Measurements from ENCODE around the gene SERPINB10. TPM values are rescaled to one million over a fixed set of nuclear protein-coding genes. Genes with fewer than 3 reads are reported as not detected.

Gene SERPINB10
- total and polyA plus RNA-seq, 2 donors (not counting 1 experiment from before 2014, with no cell fraction given), result not detected

DNA sequence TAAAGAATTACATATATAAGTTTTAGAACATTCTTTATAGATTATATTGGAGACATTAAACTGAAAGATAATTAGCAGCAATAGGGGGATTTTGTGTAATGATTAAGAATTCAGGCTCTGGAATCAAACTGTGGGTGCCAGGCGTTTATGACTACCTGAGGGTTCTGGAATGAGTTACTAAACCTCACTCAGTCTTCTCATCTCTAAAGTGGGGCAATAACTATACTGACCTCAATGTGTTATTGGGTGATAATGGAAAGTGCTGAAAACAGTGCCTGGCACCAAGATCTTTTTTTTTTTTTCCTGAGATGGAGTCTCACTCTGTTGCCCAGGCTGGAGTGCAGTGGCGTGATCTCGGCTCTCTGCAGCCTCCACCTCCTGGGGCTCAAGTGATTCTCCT lies 69.3 kb downstream of the SERPINB10 start:
- H3K27me3 Mint-ChIP-seq, result no peaks in the 10 kb centered on the region
- H3K4me3 Mint-ChIP-seq, result no peak overlapping the region
- CTCF ChIA-PET, result interaction anchor here (0.7 to 5.2 kb wide), 4 partner anchors 13 to 1922 kb away, joined by 3 to 44 read pairs (median 10); no protein-coding TSS in a partner anchor
- H3K36me3 ChIP-seq (replicated peaks in 1 of 2; ENCODE audit: control extremely low read depth in 1 of 2, control insufficient read depth in 1 of 2, extremely low read depth in 1 of 2, insufficient read depth in 2 of 2, low read length in 1 of 2), result peaks cover 0 to 18% of the 10 kb centered on the region in 2 experiments
- no peak overlapping the region for H3K27ac ChIP-seq (ENCODE audit: low read length in 2 of 2)
- no peak overlapping the region for H2AFZ ChIP-seq (ENCODE audit: insufficient read depth, low read depth, low read length, poor library complexity, severe bottlenecking)
- no peak for ATAC-seq (ENCODE audit: low read depth)
- H3K79me2 ChIP-seq (ENCODE audit: control insufficient read depth, insufficient read depth, low read length), result peaks cover 27% of the 10 kb centered on the region
- DNase-seq, result no peak
- intact Hi-C loops (cut with micrococcal nuclease), result loop anchor here (10.0 kb wide), 1 partner anchor 1472 kb away; no protein-coding TSS in a partner anchor
- H3K4me1 ChIP-seq (ENCODE audit: control insufficient read depth in 2 of 2, insufficient read depth in 2 of 2, low read length in 2 of 2), result peaks cover 20 to 28% of the 10 kb centered on the region in 2 donors
- TF ChIP-seq, protein P1, sequence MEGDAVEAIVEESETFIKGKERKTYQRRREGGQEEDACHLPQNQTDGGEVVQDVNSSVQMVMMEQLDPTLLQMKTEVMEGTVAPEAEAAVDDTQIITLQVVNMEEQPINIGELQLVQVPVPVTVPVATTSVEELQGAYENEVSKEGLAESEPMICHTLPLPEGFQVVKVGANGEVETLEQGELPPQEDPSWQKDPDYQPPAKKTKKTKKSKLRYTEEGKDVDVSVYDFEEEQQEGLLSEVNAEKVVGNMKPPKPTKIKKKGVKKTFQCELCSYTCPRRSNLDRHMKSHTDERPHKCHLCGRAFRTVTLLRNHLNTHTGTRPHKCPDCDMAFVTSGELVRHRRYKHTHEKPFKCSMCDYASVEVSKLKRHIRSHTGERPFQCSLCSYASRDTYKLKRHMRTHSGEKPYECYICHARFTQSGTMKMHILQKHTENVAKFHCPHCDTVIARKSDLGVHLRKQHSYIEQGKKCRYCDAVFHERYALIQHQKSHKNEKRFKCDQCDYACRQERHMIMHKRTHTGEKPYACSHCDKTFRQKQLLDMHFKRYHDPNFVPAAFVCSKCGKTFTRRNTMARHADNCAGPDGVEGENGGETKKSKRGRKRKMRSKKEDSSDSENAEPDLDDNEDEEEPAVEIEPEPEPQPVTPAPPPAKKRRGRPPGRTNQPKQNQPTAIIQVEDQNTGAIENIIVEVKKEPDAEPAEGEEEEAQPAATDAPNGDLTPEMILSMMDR (IDR thresholded peaks at IDR 0.05), result no peak
- no peak for TF ChIP-seq EZH2 (IDR thresholded peaks at IDR 0.05; ENCODE audit: borderline replicate concordance, insufficient read depth, low read depth, low read length, poor library complexity, severe bottlenecking)
- H4K20me1 ChIP-seq (ENCODE audit: control insufficient read depth, insufficient read depth, low read length, poor library complexity, severe bottlenecking), result no peaks in the 10 kb centered on the region
- H3K27me3 ChIP-seq (replicated peaks in 1 of 4; ENCODE audit: control extremely low read depth in 1 of 4, control insufficient read depth in 3 of 4, insufficient read depth in 4 of 4, low read length in 3 of 4), result no peaks in the 10 kb centered on the region
- H3K9ac ChIP-seq (ENCODE audit: low read length), result no peak overlapping the region
- H3K27ac Mint-ChIP-seq, result no peak overlapping the region
- WGBS (ENCODE audit: insufficient coverage), result 100% methylated on average over 2 of the region's 3 CpGs
- H3K4me2 ChIP-seq (replicated peaks; ENCODE audit: low read depth, low read length, poor library complexity, severe bottlenecking), result no peak overlapping the region
- no peaks in the 10 kb centered on the region for H3K9me3 ChIP-seq (ENCODE audit: control extremely low read depth in 1 of 3, control insufficient read depth in 2 of 3, insufficient read depth in 1 of 3, low read length in 2 of 3)
- peaks cover 50% of the 10 kb centered on the region for H3K4me1 Mint-ChIP-seq
- POLR2A ChIA-PET, result no interaction called here
- H3K4me3 ChIP-seq (ENCODE audit: control extremely low read depth in 1 of 5, extremely low read depth in 1 of 5, insufficient read depth in 1 of 5, low read depth in 2 of 5, low read length in 4 of 5), result no peak overlapping the region
- H3K9me3 Mint-ChIP-seq (ENCODE audit: insufficient read depth), result no peaks in the 10 kb centered on the region

GRCh38 chr18:63979409-63979920 lies 71.7 kb downstream of the SERPINB10 start:
- peak overlapping the region; percentile 12 for H2AFZ ChIP-seq (ENCODE audit: insufficient read depth, low read depth, low read length, poor library complexity, severe bottlenecking)

More at GRCh38 chr18:63979409-63979920, 71.7 kb downstream of the SERPINB10 start:
- intact Hi-C loops (cut with micrococcal nuclease), result loop anchor here (1.0 to 10.0 kb wide), 6 partner anchors 9 to 1475 kb away; partner anchors contain the start of gene SERPINB8
- H3K9me3 Mint-ChIP-seq (ENCODE audit: insufficient read depth), result no peaks in the 10 kb centered on the region
- H4K20me1 ChIP-seq (ENCODE audit: control insufficient read depth, insufficient read depth, low read length, poor library complexity, severe bottlenecking), result no peaks in the 10 kb centered on the region
- no peak overlapping the region for H3K4me3 ChIP-seq (ENCODE audit: control extremely low read depth in 1 of 5, extremely low read depth in 1 of 5, insufficient read depth in 1 of 5, low read depth in 2 of 5, low read length in 4 of 5)
- WGBS (ENCODE audit: insufficient coverage), result 28% methylated on average over 4 of the region's 6 CpGs
- ATAC-seq (ENCODE audit: low read depth), result peak; percentile 80
- no peak overlapping the region for H3K9ac ChIP-seq (ENCODE audit: low read length)
- H3K4me1 ChIP-seq (ENCODE audit: control insufficient read depth in 2 of 2, insufficient read depth in 2 of 2, low read length in 2 of 2), result peaks cover 15 to 21% of the 10 kb centered on the region in 2 donors
- no peak overlapping the region for H3K27ac ChIP-seq (ENCODE audit: low read length in 2 of 2)
- peaks cover 31% of the 10 kb centered on the region for H3K4me1 Mint-ChIP-seq
- H3K9me3 ChIP-seq (ENCODE audit: control extremely low read depth in 1 of 3, control insufficient read depth in 2 of 3, insufficient read depth in 1 of 3, low read length in 2 of 3), result no peaks in the 10 kb centered on the region
- CTCF ChIA-PET, result interaction anchor here (0.9 to 2.0 kb wide), 5 partner anchors 12 to 461 kb away, joined by 3 to 17 read pairs (median 4); no protein-coding TSS in a partner anchor
- peak; percentile 72 for DNase-seq
- H3K79me2 ChIP-seq (ENCODE audit: control insufficient read depth, insufficient read depth, low read length), result peaks cover 24% of the 10 kb centered on the region
- H3K27me3 Mint-ChIP-seq, result no peaks in the 10 kb centered on the region
- peaks cover 0 to 39% of the 10 kb centered on the region in 2 experiments for H3K36me3 ChIP-seq (replicated peaks in 1 of 2; ENCODE audit: control extremely low read depth in 1 of 2, control insufficient read depth in 1 of 2, extremely low read depth in 1 of 2, insufficient read depth in 2 of 2, low read length in 1 of 2)
- POLR2A ChIA-PET, result no interaction called here
- no peaks in the 10 kb centered on the region for H3K27me3 ChIP-seq (replicated peaks in 1 of 4; ENCODE audit: control extremely low read depth in 1 of 4, control insufficient read depth in 3 of 4, insufficient read depth in 4 of 4, low read length in 3 of 4)
- no peak for TF ChIP-seq EZH2 (IDR thresholded peaks at IDR 0.05; ENCODE audit: borderline replicate concordance, insufficient read depth, low read depth, low read length, poor library complexity, severe bottlenecking)
- TF ChIP-seq, protein P1 (IDR thresholded peaks at IDR 0.05), result peak; percentile 91
- peak overlapping the region; percentile 1 for H3K27ac Mint-ChIP-seq
- no peak overlapping the region for H3K4me3 Mint-ChIP-seq
- no peak overlapping the region for H3K4me2 ChIP-seq (replicated peaks; ENCODE audit: low read depth, low read length, poor library complexity, severe bottlenecking)
